Ovary (tissue), 9 donors: ENCODE measurements around the gene SH3BP4. TPM values are rescaled to one million over a fixed set of nuclear protein-coding genes. Genes with fewer than 3 reads are reported as not detected.

Source experiments
- DNase-seq, 5 donors: peaks; one replicate each; pipeline ENCODE4 v3.0.0-alpha.2; 2019 to 2020
- H3K27ac ChIP-seq, 2 donors: fragments of 200-600 bp; one replicate each; pipeline versions ENCODE4 v1.5.1 to v1.8.0; 2019 to 2022
- H3K27me3 ChIP-seq: fragments of 200-600 bp; one replicate; pipeline ENCODE4 v1.8.0; 2022
- H3K36me3 ChIP-seq: fragments of 200-600 bp; sonication (generic); one replicate; pipeline ENCODE4 v1.5.1; 2019
- H3K4me1 ChIP-seq: one replicate; pipeline ENCODE4 v1.8.1; 2013; ENCODE audit warnings: mild to moderate bottlenecking, moderate library complexity; ENCODE audit not compliant: insufficient read depth
- H3K4me3 ChIP-seq: fragments of 200-600 bp; sonication (generic); one replicate; pipeline ENCODE4 v1.5.1; 2017
- H3K9me3 ChIP-seq, 2 donors: fragments of 200-600 bp in 1 of 2; sonication (generic) in 1 of 2; one replicate each; pipeline versions ENCODE4 v1.5.1 to v1.8.1; 2013 to 2019; ENCODE audit warnings: mild to moderate bottlenecking in 1 of 2, moderate library complexity in 1 of 2
- EP300 ChIP-seq: sonication (generic); formaldehyde crosslinking; IDR thresholded peaks from one replicate; pipeline ENCODE4 v1.6.1; 2017; ENCODE audit warnings: antibody characterized with exemption
- POLR2A ChIP-seq: fragments of 450-650 bp; IDR thresholded peaks from one replicate; pipeline ENCODE4 v1.6.1; 2017; ENCODE audit warnings: antibody characterized with exemption, mild to moderate bottlenecking, moderate library complexity
- WGBS, 3 donors: extraction: QIAGEN DNeasy Blood & Tissue Kit in 1 of 3; methylation state at CpG; one replicate each; pipeline versions ENCODE4 v1.1.5 to v1.1.7; 2013 to 2017; 5-methylcytosine and 5-hydroxymethylcytosine counted together
- intact Hi-C, 4 donors: fragments of 100-400 bp; cut with DNase I; formaldehyde crosslinking; loops; one replicate each; pipeline versions ENCODE4 v1.11.0 to v1.15.1; 2022 to 2023
- polyA plus RNA-seq, 2 donors: library from polyadenylated mRNA; stranded (reverse); fragments of 200-250 nt in 1 of 2; fragments of 350-450 nt in 1 of 2; fragmentation: Illumina TruSeq in 1 of 2; extraction: RNeasy Lipid Tissue Mini Kit (QIAGEN cat#74804) in 1 of 2; gene quantifications; one replicate each; pipeline ENCODE4 v1.2.3, GENCODE V29; 2013 to 2014
- total RNA-seq, 7 donors: library from RNA; depleted of rRNA in 2 of 7; stranded (reverse); fragments of >200 nt in 2 of 7; fragmentation: NEBNext Ultra II Directional in 3 of 7; extraction: Animal tissue kit (Norgen Biotek cat#: 25700) in 3 of 7; gene quantifications; one replicate each; pipeline versions ENCODE4 v1.1.0 to v1.2.4, GENCODE V29; 2016 to 2023
- TF ChIP-seq, protein P1 (sequence below), 3 donors: fragments of 450-650 bp in 2 of 3; fragments of 200-600 bp in 1 of 3; IDR thresholded peaks; one replicate each; pipeline versions ENCODE4 v1.5.1 to v1.8.0; 2016 to 2022; ENCODE audit warnings: antibody characterized with exemption in 3 of 3, mild to moderate bottlenecking in 1 of 3
- donor health status: DM: no; HTN: no; CAD: no; lungs with moderate emphysema.
- donor health status: DM: no; HTN: no; CAD: no.
- donor health status: Bipolar disorder and iron deficiency.
- donor health status: DM: yes; HTN: yes; CAD: no.
- donor health status: DM: no; HTN: no; CAD: no.
- donor health status: DM: yes; HTN: yes; CAD: no.

SH3BP4 gene
- total and polyA plus RNA-seq, 9 donors = 20.3 to 44.9 (median 36.9) TPM

DNA sequence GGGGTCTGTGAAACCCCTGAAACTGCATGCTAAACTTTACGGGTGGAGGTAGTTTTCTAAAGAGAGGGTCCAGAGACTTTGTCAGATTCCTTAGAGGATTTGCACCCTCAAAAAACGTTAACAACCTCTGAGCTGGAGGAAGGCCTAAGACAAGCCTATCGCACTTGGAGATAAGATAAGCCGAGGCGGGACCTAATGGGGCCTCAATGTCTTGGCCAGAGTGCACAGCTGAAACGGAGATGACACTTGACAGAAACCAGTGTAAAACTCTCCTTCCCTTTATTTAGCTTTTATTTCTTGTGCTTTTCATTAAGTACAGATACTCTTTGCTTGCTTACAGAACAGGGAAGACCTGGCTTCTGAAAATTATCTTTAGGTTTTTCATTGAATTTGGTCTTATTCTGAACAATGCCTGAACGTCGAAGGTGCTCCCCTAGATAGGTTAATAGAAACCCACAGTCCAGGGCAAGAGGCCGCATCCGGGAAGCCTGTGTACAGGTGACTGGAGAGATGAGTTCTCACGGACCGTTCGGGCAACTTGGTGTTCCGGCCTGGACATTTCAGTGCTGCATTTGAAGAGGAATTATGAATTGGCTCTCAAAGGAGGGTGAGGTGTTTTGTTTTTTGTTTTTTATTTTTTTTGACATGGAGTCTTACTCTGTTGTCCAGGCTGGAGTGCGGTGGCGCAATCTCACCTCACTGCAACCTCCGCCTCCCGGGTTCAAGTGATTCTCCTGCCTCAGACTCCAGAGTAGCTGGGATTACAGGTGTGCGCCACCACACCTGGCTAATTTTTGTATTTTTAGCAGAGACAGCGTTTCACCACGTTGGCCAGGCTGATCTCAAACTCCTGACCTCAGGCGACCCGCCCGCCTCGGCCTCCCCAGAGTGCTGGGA, 49.7 kb downstream of the SH3BP4 start:
- no peaks in the 10 kb centered on the region for H3K27me3 ChIP-seq
- no peak overlapping the region for H3K4me3 ChIP-seq
- DNase-seq = peak in 1 of 5 donors; percentile 36
- H3K9me3 ChIP-seq = no peaks in the 10 kb centered on the region
- H3K27ac ChIP-seq = no peak overlapping the region
- intact Hi-C loops = no loop called here
- peaks cover 18% of the 10 kb centered on the region for H3K4me1 ChIP-seq
- TF ChIP-seq, protein P1, sequence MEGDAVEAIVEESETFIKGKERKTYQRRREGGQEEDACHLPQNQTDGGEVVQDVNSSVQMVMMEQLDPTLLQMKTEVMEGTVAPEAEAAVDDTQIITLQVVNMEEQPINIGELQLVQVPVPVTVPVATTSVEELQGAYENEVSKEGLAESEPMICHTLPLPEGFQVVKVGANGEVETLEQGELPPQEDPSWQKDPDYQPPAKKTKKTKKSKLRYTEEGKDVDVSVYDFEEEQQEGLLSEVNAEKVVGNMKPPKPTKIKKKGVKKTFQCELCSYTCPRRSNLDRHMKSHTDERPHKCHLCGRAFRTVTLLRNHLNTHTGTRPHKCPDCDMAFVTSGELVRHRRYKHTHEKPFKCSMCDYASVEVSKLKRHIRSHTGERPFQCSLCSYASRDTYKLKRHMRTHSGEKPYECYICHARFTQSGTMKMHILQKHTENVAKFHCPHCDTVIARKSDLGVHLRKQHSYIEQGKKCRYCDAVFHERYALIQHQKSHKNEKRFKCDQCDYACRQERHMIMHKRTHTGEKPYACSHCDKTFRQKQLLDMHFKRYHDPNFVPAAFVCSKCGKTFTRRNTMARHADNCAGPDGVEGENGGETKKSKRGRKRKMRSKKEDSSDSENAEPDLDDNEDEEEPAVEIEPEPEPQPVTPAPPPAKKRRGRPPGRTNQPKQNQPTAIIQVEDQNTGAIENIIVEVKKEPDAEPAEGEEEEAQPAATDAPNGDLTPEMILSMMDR (IDR thresholded peaks at IDR 0.05) = no peak
- H3K36me3 ChIP-seq = no peaks in the 10 kb centered on the region
- WGBS, 3 donors = 67 to 70% (median 68%) methylated on average over 25 of the region's 25 CpGs

DNA sequence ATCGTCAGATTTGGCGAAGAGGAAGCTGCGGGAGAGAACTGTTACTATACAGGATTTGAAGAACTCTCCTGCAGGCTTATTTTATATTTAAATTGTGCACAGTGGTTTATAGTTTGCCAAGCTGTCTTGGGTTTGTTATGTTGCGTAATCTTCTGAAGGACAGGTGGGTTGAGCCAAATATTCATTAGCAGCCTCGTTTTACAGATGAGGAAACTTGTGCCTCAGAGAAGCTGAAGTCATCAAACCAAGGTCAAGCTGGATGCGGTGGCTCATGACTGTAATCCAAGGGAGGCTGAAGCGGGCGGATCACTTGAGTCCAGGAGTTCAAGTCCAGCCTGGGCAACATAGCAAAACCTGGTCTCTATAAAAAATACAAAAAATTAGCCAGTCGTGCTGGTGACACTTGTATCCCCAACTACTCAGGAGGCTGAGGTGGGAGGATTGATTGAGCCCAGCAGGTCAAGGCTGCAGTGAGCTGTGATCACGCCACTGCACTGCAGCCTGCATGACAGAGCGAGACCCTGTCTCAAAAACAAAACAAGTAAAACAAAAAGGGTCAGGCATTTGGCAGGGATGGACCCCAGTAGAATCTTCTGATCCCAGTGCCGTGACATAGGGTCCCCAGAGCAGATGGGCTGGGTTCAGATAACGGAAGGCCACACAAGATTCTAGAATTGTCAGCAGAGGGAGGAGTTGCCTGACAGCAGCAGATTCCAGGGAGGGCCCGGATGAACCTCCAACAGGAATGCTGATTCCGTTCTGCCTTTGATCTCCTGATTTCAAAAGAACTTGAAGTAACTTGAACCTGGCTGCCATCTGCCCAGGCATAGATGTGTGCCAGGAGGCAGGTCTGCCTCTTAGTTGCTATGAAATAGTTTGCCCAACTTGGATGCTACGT, 50.6 kb downstream of the SH3BP4 start:
- 81 to 83% (median 82%) methylated on average over 16 of the region's 16 CpGs for WGBS, 3 donors
- DNase-seq = no peak
- intact Hi-C loops = no loop called here

DNA sequence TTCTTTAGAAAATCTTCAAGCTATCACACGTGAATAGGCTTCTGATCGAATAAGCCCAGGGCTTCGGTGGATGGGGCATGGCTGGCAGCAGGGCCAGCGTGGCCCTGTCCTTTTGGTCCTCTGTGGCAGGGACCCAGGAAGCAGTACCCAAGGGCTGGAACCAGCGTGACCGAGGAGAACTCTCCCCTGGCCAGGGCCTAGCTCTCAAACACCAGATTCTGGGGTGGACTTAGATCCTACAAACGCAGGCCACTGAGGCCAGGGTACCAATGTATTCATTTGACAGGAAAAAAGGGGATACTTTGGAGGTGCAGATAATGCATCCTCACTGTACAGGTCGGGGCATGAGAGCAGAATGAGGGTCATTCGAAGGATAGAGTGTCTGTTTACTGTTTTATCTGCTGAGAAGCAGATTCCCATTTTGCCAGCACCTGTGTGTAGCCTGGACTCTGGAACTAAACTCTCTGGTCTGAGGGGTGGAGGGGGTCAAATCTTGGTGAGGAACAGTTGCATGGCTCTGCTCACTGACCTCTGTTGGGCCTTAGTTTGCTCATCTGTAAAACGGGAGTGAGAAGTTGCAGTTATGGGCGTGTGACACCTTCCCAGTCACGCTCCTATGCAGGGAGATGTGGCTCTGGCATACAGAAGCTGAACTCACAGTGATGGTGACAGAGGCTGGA, 51.4 kb downstream of the SH3BP4 start:
- no peaks in the 10 kb centered on the region for H3K27me3 ChIP-seq
- no peak for DNase-seq
- TF ChIP-seq EP300 (no peak), POLR2A (no peak)
- TF ChIP-seq, protein P1 (IDR thresholded peaks at IDR 0.05) = no peak
- no peaks in the 10 kb centered on the region for H3K9me3 ChIP-seq
- H3K27ac ChIP-seq = no peak overlapping the region
- WGBS, 3 donors = 84 to 93% (median 91%) methylated on average over 12 of the region's 12 CpGs
- H3K36me3 ChIP-seq = no peaks in the 10 kb centered on the region
- intact Hi-C loops = no loop called here
- H3K4me1 ChIP-seq = peaks cover 12% of the 10 kb centered on the region
- H3K4me3 ChIP-seq = no peak overlapping the region

More for the DNA sequence above, 50.6 kb downstream of the SH3BP4 start:
- peaks cover 12% of the 10 kb centered on the region for H3K4me1 ChIP-seq
- no peak overlapping the region for H3K4me3 ChIP-seq
- H3K27ac ChIP-seq = no peak overlapping the region
- H3K36me3 ChIP-seq = no peaks in the 10 kb centered on the region
- TF ChIP-seq EP300 (no peak), POLR2A (no peak)
- TF ChIP-seq, protein P1 (IDR thresholded peaks at IDR 0.05) = no peak
- no peaks in the 10 kb centered on the region for H3K27me3 ChIP-seq
- no peaks in the 10 kb centered on the region for H3K9me3 ChIP-seq

DNA sequence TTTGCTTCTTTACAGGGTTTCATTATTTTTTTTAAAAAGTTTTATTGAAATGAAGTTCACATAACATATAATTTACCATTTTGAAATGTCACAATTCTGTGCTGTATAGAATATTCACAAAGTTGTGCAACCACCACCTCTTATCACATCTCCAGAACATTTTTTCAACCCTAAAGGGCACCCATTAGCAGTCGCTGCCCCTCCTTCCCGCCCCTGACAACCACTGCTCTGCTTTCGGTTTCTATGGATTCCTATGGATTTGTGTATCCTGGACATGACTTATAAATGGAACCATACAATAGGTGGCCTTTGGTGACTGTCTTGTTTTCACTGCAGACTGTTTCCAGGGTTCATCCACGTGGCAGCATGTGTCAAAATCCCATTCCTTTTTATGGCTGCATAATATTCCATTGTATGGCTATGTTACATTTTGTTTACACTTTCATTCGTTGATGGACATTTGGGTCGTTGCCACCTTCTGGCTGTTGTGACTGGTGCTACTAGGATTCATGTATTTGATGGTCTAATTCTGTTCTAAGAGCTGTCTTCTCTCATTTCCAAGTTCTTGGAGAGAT, 52.6 kb downstream of the SH3BP4 start:
- DNase-seq = no peak
- TF ChIP-seq EP300 (no peak), POLR2A (no peak)
- TF ChIP-seq, protein P1 (IDR thresholded peaks at IDR 0.05) = no peak
- Histone ChIP-seq H3K9me3 (no peaks in the 10 kb centered on the region), H3K4me1 (peaks cover 13% of the 10 kb centered on the region), H3K36me3 (no peaks in the 10 kb centered on the region), H3K4me3 (no peak overlapping the region), H3K27me3 (no peaks in the 10 kb centered on the region), H3K27ac (no peak overlapping the region)
- WGBS, 3 donors = 87 to 92% (median 88%) methylated on average over 6 of the region's 6 CpGs
- intact Hi-C loops = no loop called here
